Fibroblast of villous mesenchyme (primary cell): ENCODE data around the gene RBMY1J. TPM values are rescaled to one million over a fixed set of nuclear protein-coding genes. Genes with fewer than 3 reads are reported as not detected.
"Not testable (repeated sequence)": the region's sequence is repeated elsewhere in the genome, so short reads cannot be mapped to it uniquely, and the experiment has no call there.

ENCODE experiments used
- DNase-seq: peaks from one replicate; pipeline ENCODE4 v3.0.0-alpha.2; 2010; ENCODE audit warnings: low read depth
- H3K4me3 ChIP-seq: 2 replicates; pipeline ENCODE4 v1.5.1; 2011; ENCODE audit warnings: low read depth, mild to moderate bottlenecking, low read length
- total RNA-seq: library from RNA; depleted of rRNA; stranded (reverse); fragments of >200 nt; gene quantifications from 2 replicates; pipeline ENCODE4 v1.2.3, GENCODE V29; 2012
- TF ChIP-seq, protein P1 (sequence below): IDR thresholded peaks from 2 replicates; pipeline ENCODE4 v1.5.1; 2012; ENCODE audit warnings: low read depth, mild to moderate bottlenecking, low read length; ENCODE audit not compliant: insufficient read depth

RBMY1J gene
- total RNA-seq: not detected in 2 replicates

DNA sequence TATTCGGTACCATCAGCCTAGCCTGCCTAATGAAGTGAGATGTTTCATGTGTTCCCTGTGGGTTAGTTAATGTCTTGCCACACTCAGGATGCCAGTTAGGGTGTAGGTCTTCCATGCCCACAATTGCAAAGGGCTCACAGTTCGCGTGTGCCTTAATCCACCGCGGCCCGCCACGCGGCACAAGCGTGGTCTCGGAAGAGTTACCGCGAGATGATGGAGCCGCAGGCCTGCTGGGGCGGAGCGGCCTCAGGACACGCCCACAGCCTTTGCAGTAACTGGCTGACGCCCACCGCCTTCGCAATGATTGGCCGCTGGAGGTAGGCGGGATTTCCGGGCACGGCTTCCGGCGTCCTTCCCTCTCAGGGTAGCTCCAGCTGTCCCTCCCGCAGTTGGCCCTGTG is at the start of gene RBMY1J:
RBMY1J (plus strand) TSS at position 301 of the 400 bp plus-strand sequence. CDS start 2,038 bp downstream, outside the sequence.
- DNase-seq, H3K4me3 ChIP-seq: not testable (repeated sequence)

- TF ChIP-seq, protein P1, sequence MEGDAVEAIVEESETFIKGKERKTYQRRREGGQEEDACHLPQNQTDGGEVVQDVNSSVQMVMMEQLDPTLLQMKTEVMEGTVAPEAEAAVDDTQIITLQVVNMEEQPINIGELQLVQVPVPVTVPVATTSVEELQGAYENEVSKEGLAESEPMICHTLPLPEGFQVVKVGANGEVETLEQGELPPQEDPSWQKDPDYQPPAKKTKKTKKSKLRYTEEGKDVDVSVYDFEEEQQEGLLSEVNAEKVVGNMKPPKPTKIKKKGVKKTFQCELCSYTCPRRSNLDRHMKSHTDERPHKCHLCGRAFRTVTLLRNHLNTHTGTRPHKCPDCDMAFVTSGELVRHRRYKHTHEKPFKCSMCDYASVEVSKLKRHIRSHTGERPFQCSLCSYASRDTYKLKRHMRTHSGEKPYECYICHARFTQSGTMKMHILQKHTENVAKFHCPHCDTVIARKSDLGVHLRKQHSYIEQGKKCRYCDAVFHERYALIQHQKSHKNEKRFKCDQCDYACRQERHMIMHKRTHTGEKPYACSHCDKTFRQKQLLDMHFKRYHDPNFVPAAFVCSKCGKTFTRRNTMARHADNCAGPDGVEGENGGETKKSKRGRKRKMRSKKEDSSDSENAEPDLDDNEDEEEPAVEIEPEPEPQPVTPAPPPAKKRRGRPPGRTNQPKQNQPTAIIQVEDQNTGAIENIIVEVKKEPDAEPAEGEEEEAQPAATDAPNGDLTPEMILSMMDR: no peak
- DNase-seq: no peak
- no peak overlapping the region for H3K4me3 ChIP-seq
Measured at GRCh38 chrY:22367416-22367815, 35.8 kb upstream of the RBMY1J start.

GRCh38 chrY:22370623-22371022 is 32.6 kb upstream of the RBMY1J start:
- TF ChIP-seq, protein P1: no peak
- DNase-seq: no peak

DNA sequence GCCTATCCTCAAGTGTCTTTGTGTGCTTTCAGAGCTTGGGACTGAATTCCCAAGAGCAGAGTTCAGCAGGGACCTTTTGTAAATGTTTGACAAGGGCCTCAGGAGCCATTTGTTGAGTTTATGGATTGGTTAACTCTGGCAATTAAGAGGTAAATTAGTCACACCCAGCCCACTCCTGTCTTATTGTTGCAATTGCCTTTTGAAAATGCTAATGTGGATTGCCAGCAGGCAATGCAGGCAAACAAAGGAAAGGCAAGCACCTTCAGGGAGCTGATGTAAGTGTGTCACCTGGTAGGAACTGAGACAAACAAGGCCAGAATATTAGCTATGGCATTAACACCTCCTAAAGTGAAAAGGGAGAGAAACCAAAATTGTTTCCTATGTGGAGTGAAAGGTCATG is 29.7 kb upstream of the RBMY1J start:
- H3K4me3 ChIP-seq: no peak overlapping the region
- DNase-seq: no peak
- TF ChIP-seq, protein P1: no peak

More at GRCh38 chrY:22370623-22371022, 32.6 kb upstream of the RBMY1J start:
- no peak overlapping the region for H3K4me3 ChIP-seq

DNA sequence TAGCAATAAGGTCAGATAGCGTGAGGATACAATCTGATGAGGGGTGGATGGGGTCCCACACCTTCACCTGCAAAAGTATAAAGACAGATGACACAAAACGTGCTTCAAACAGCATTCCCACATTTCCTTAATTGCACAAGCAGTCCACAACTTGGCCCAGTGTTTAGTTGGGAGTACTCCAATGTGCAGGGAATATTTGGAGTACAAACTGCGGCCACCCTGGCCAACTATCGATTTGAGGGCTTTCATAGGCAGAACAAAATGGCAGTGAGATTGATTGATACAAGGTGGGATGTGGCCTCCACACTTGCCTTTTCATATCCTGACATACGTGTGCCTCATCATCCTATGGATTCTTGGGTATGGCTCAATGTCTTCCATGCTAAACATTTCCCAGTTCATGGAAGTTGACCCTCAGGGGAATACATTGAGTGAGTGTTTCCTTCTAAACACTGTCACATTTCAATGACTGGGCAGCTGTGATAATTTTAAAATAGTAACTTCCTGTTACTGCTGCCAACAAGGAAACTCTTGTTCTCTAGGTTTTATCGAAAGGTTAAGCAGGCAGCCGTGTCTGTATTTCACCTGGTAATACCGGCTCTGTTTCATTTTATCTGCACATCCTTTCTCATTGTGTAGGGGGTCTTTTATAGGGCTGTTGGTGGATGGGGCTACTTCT is 41.6 kb downstream of the RBMY1J start:
- not testable (repeated sequence) for H3K4me3 ChIP-seq, DNase-seq

GRCh38 chrY:22455522-22455921 is 52.3 kb downstream of the RBMY1J start:
- not testable (repeated sequence) for DNase-seq, H3K4me3 ChIP-seq

- not testable (repeated sequence) for DNase-seq
Measured at GRCh38 chrY:22461962-22462361, 58.8 kb downstream of the RBMY1J start.

More at GRCh38 chrY:22461962-22462361, 58.8 kb downstream of the RBMY1J start:
- not testable (repeated sequence) for H3K4me3 ChIP-seq

Other genes with a start within 250 kb of the RBMY1J start
- not detected in 2 replicates for gene RBMY1F, start 220.5 kb upstream of the RBMY1J start, total RNA-seq